Measurements from ENCODE around the gene PTPN7.

The PTPN7 gene

GRCh38 chr1:202160377-202160940, at the start of gene PTPN7:
TSS of gene PTPN7 (minus strand) at chr1:202160602. CDS start at chr1:202159402, 1,200 bp downstream.
- no peaks in the 10 kb centered on the region for H3K36me3 ChIP-seq
- no peak within 1 kb of the TSS; the same call in 1 of the 2 replicates for H3K27ac ChIP-seq
- DNase-seq = no peak
- no peaks in the 10 kb centered on the region for H3K9me3 ChIP-seq (ENCODE audit: severe bottlenecking)
- TF ChIP-seq CTCF (IDR thresholded peaks at IDR 0.05; ENCODE audit: low read depth, low read length) = no peak
- H3K27me3 ChIP-seq (ENCODE audit: insufficient read depth, low read depth, severe bottlenecking) = no peaks in the 10 kb centered on the region
- H3K4me3 ChIP-seq (ENCODE audit: low read depth, low read length) = no peak within 1 kb of the TSS

- no peak for TF ChIP-seq CTCF (IDR thresholded peaks at IDR 0.05; ENCODE audit: low read depth, low read length)
- no peak overlapping the region for H3K4me3 ChIP-seq (ENCODE audit: low read depth, low read length)
- no peaks in the 10 kb centered on the region for H3K27me3 ChIP-seq (ENCODE audit: insufficient read depth, low read depth, severe bottlenecking)
- DNase-seq = no peak
- no peaks in the 10 kb centered on the region for H3K9me3 ChIP-seq (ENCODE audit: severe bottlenecking)
- H3K27ac ChIP-seq = no peak overlapping the region; the same call in 1 of the 2 replicates
- H3K36me3 ChIP-seq = peaks cover 3% of the 10 kb centered on the region; the same call in 1 of the 2 replicates
These were observed 48.0 kb upstream of the PTPN7 start for GRCh38 chr1:202208351-202208857.

- DNase-seq = no peak
- Histone ChIP-seq H3K9me3 (ENCODE audit: severe bottlenecking) (no peaks in the 10 kb centered on the region), H3K36me3 (peaks cover 3% of the 10 kb centered on the region; the same call in 1 of the 2 replicates), H3K27me3 (ENCODE audit: insufficient read depth, low read depth, severe bottlenecking) (no peaks in the 10 kb centered on the region), H3K4me3 (ENCODE audit: low read depth, low read length) (no peak overlapping the region), H3K27ac (no peak overlapping the region)
- peak; percentile 70 for TF ChIP-seq CTCF (IDR thresholded peaks at IDR 0.05; ENCODE audit: low read depth, low read length)
These were observed 46.9 kb upstream of the PTPN7 start for GRCh38 chr1:202207292-202207691.

- Histone ChIP-seq H3K27ac (no peak overlapping the region), H3K27me3 (ENCODE audit: insufficient read depth, low read depth, severe bottlenecking) (no peaks in the 10 kb centered on the region), H3K4me3 (ENCODE audit: low read depth, low read length) (no peak overlapping the region), H3K36me3 (no peaks in the 10 kb centered on the region), H3K9me3 (ENCODE audit: severe bottlenecking) (no peaks in the 10 kb centered on the region)
- peak; percentile 90 for DNase-seq
- peak; percentile 95 for TF ChIP-seq CTCF (IDR thresholded peaks at IDR 0.05; ENCODE audit: low read depth, low read length)
These were observed 45.3 kb upstream of the PTPN7 start for GRCh38 chr1:202205523-202206190.

GRCh38 chr1:202204065-202204464, 43.7 kb upstream of the PTPN7 start:
- no peak overlapping the region for H3K27ac ChIP-seq
- H3K4me3 ChIP-seq (ENCODE audit: low read depth, low read length) = no peak overlapping the region
- TF ChIP-seq CTCF (IDR thresholded peaks at IDR 0.05; ENCODE audit: low read depth, low read length) = no peak
- no peaks in the 10 kb centered on the region for H3K27me3 ChIP-seq (ENCODE audit: insufficient read depth, low read depth, severe bottlenecking)
- no peaks in the 10 kb centered on the region for H3K36me3 ChIP-seq
- no peak for DNase-seq
- no peaks in the 10 kb centered on the region for H3K9me3 ChIP-seq (ENCODE audit: severe bottlenecking)

Data from WERI-Rb-1 (cell line).